BE2C (cell line): Measurements from ENCODE around the gene TMEM106A.
"Not testable (repeated sequence)": the region's sequence is repeated elsewhere in the genome, so short reads cannot be mapped to it uniquely, and the experiment has no call there.

Source experiments
- DNase-seq: peaks from one replicate; pipeline ENCODE4 v3.0.0-alpha.2; 2020
- H3K27me3 ChIP-seq: fragments of 250-450 bp; sonication (Bioruptor Pico); 2 replicates; pipeline ENCODE4 v1.5.1; 2020; ENCODE audit warnings: mild to moderate bottlenecking
- H3K36me3 ChIP-seq: fragments of 250-450 bp; sonication (Bioruptor Pico); 2 replicates; pipeline ENCODE4 v1.5.1; 2020; ENCODE audit warnings: mild to moderate bottlenecking
- H3K4me1 ChIP-seq: fragments of 250-450 bp; sonication (Bioruptor Pico); 2 replicates; pipeline ENCODE4 v1.5.1; 2020
- H3K4me3 ChIP-seq: 2 replicates; pipeline ENCODE4 v1.5.1; 2011; ENCODE audit warnings: low read depth, low read length
- H3K9me3 ChIP-seq: fragments of 250-450 bp; sonication (Bioruptor Pico); 2 replicates; pipeline ENCODE4 v1.5.1; 2020
- TF ChIP-seq, protein P1 (sequence below): IDR thresholded peaks from 2 replicates; pipeline ENCODE4 v1.5.1; 2012; ENCODE audit warnings: mild to moderate bottlenecking, low read depth, low read length

Gene TMEM106A

DNA sequence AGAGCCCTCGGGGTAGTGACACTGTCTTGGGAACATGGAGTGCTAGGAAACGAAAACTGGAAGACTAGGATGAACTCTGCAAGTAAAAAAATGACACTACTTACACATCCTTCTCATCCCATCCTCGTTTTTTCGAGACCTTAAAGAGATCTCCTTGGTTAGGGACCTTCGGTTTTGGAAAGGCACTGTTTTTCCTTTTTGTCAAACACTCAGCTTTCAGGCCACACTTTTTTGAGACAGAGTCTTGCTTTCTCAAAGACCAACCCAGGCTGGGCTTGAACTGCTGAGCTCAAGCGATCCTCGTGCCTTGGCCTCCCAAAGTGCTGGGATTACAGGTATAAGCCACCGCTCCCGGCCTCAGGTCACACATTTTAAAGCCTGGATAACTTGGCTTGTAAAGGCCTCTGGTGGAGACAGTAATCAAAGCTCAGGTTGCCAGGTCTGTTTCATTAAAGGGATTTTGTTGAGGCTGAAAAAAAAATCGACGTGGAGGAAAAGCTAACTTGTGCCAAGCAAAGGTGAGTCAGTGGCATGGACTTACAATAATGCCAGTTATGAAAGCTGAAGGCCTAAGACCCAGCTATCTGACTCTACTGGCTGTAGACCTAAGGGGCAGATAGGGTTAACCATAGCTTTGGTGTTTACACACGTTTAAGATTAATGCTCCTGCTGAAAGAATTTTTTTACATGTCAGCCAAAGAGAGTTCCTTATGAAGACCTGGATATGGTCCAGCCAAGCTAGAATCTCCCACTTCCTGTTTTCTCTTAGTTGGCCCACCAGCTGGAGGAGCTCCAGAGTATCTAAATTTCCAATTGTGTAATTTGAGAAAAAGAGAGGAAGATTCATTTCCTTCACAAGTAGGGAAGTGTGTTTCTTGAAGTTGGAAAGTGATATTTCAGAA is 39.8 kb upstream of the TMEM106A start:
- peak; percentile 17 for DNase-seq
- TF ChIP-seq, protein P1, sequence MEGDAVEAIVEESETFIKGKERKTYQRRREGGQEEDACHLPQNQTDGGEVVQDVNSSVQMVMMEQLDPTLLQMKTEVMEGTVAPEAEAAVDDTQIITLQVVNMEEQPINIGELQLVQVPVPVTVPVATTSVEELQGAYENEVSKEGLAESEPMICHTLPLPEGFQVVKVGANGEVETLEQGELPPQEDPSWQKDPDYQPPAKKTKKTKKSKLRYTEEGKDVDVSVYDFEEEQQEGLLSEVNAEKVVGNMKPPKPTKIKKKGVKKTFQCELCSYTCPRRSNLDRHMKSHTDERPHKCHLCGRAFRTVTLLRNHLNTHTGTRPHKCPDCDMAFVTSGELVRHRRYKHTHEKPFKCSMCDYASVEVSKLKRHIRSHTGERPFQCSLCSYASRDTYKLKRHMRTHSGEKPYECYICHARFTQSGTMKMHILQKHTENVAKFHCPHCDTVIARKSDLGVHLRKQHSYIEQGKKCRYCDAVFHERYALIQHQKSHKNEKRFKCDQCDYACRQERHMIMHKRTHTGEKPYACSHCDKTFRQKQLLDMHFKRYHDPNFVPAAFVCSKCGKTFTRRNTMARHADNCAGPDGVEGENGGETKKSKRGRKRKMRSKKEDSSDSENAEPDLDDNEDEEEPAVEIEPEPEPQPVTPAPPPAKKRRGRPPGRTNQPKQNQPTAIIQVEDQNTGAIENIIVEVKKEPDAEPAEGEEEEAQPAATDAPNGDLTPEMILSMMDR, result peak; percentile 38

DNA sequence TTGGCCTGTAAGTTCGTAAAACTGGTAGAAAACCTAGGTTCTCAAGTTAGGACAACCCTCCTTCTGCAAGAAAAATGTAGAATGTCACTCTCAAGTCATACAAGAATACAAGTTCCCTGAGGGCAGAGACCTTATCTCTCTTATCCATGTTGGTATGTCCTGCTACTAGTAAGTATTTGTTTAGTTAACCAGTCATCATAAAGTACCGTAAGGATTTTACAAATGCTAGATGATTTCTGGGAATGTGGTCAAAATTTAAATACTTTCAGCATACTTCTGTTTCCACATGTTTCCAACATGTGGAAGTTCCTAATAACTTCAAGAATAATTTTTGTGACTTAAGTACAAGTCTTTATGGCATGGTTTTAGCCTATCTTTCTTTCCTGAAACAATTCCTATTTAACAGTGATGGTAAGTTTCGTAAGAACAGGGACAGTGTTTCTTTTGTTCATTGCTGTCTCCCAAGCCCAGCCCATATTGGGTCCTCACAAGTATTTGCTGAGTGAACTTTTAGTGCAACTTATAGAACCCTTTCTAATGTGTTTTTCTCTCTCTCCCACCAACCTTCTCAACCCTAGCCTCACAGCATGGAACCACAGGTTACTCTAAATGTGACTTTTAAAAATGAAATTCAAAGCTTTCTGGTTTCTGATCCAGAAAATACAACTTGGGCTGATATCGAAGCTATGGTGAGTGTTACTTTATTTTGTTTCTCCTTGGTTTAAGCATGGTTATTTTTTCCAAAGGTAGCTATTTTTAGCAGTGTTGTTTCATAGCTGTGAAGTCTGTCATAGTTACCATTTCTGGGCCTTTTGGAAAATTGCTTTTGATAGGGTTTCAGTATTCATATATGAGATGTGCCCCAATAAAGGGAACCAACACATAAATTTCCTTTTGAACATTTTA is 36.2 kb upstream of the TMEM106A start:
- DNase-seq, result no peak
- no peaks in the 10 kb centered on the region for H3K27me3 ChIP-seq
- H3K4me1 ChIP-seq, result no peaks in the 10 kb centered on the region
- H3K9me3 ChIP-seq, result no peaks in the 10 kb centered on the region
- peaks cover 6% of the 10 kb centered on the region; the same call in 1 of the 2 replicates for H3K36me3 ChIP-seq
- TF ChIP-seq, protein P1, result no peak
- H3K4me3 ChIP-seq, result no peak overlapping the region

More for the DNA sequence above, 39.8 kb upstream of the TMEM106A start:
- peak overlapping the region; percentile 80 for H3K4me3 ChIP-seq
- H3K27me3 ChIP-seq, result no peaks in the 10 kb centered on the region
- H3K9me3 ChIP-seq, result no peaks in the 10 kb centered on the region
- peaks cover 6% of the 10 kb centered on the region; the same call in 1 of the 2 replicates for H3K36me3 ChIP-seq
- H3K4me1 ChIP-seq, result no peaks in the 10 kb centered on the region

DNA sequence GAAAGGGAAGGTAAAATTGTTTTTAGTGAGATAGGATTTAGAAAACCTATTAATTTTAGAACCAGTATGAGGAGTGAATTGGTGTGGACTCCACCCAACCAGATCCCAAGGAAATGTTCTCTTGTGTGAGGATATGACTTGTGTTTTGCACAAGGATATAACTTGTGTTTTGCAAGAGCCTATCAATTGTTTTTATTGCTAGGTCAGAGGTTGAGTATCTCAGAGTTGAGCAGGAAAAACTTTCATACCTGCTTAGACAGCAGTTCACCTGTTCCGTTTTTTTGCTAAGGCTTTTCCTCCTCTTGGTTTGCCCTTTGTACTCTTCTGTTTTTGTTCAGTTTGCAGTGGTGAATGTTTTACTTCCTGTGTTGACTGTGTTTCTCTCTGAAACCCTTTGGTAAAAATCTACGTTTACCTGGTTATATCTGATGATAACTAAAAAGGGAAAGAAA is 35.5 kb upstream of the TMEM106A start:
- peaks cover 9% of the 10 kb centered on the region; the same call in 1 of the 2 replicates for H3K36me3 ChIP-seq

DNA sequence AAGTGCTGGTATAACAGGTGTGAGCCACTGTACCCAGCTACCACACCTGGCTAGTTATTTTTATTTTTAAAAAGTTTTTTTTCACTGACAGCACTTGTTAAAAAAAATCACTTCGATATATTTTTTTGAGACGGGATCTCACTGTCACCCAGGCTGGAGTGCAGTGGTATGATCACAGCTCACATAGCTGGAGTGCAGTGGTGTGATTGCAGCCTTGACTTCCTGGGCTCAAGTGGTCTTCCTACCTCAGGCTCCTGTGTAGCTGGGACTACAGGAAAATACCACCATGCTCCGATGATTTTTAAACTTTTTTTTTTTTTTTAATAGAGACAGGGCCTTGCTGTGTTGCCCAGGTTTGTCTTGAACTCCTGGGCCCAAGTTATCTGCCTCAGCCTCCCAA is 27.8 kb upstream of the TMEM106A start:
- no peaks in the 10 kb centered on the region for H3K4me1 ChIP-seq
- no peaks in the 10 kb centered on the region for H3K27me3 ChIP-seq
- no peak for DNase-seq
- no peaks in the 10 kb centered on the region for H3K9me3 ChIP-seq
- H3K36me3 ChIP-seq, result peaks cover 8% of the 10 kb centered on the region
- TF ChIP-seq, protein P1, result no peak
- H3K4me3 ChIP-seq, result no peak overlapping the region

More for the DNA sequence above, 35.5 kb upstream of the TMEM106A start:
- TF ChIP-seq, protein P1, result no peak
- Histone ChIP-seq H3K4me3 (no peak overlapping the region), H3K9me3 (no peaks in the 10 kb centered on the region), H3K27me3 (no peaks in the 10 kb centered on the region), H3K4me1 (no peaks in the 10 kb centered on the region)
- DNase-seq, result no peak

DNA sequence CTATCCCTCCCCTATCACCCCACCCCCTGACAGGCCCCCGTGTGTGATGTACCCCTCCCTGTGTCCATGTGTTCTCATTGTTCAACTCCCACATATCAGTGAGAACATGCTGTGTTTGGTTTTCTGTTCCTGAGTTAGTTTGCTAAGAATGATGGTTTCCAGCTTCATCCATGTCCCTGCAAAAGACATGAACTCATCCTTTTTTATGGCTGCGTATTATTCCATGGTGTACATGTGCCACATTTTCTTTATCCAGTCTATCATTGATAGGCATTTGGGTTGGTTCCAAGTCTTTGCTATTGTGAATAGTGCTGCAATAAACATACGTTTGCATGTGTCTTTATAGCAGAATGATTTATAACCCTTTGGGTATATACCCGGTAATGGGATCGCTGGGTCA is 25.0 kb upstream of the TMEM106A start:
- H3K27me3 ChIP-seq, H3K4me3 ChIP-seq, H3K4me1 ChIP-seq, DNase-seq, H3K9me3 ChIP-seq: not testable (repeated sequence)
- peaks cover 34% of the 10 kb centered on the region for H3K36me3 ChIP-seq

DNA sequence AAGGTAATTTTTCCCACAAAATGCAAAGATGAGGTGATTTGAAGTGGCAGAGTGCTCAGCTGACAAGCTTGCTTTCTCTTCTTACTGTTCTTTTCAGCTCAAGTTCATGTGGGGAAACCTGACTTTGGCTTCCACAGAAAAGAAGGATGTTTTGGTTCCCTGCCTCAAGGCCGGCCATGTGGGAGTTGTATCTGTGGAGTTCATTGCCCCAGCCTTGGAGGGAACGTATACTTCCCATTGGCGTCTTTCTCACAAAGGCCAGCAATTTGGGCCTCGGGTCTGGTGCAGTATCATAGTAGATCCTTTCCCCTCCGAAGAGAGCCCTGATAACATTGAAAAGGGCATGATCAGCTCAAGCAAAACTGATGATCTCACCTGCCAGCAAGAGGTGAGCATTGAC is 18.4 kb upstream of the TMEM106A start:
- Histone ChIP-seq H3K27me3 (no peaks in the 10 kb centered on the region), H3K36me3 (peaks cover 65% of the 10 kb centered on the region)
- no peak for DNase-seq

More for the DNA sequence above, 18.4 kb upstream of the TMEM106A start:
- H3K4me1 ChIP-seq, result no peaks in the 10 kb centered on the region
- no peak overlapping the region for H3K4me3 ChIP-seq
- H3K9me3 ChIP-seq, result no peaks in the 10 kb centered on the region
- TF ChIP-seq, protein P1, result no peak
